ENCODE data around the gene TNFAIP8. TPM values are rescaled to one million over a fixed set of nuclear protein-coding genes. Genes with fewer than 3 reads are reported as not detected.

TNFAIP8 gene
- total RNA-seq, 1 donor from 2014 or later = 117 TPM

GRCh38 chr5:119342406-119342805 is 13.4 kb upstream of the TNFAIP8 start:
- H3K36me3 Mint-ChIP-seq (ENCODE audit: low read depth) = peaks cover 26% of the 10 kb centered on the region
- no peaks in the 10 kb centered on the region for H3K27me3 Mint-ChIP-seq (ENCODE audit: low read depth)
- peaks cover 90% of the 10 kb centered on the region for H3K4me1 Mint-ChIP-seq (ENCODE audit: low read depth)
- intact Hi-C loops (cut with micrococcal nuclease) = loop anchor here (2.0 to 5.0 kb wide), 4 partner anchors 14 to 355 kb away; partner anchors contain the start of gene DTWD2
- H3K4me3 Mint-ChIP-seq (ENCODE audit: low read depth) = peak overlapping the region; percentile 46
- H3K9me3 Mint-ChIP-seq = no peaks in the 10 kb centered on the region
- H3K27ac Mint-ChIP-seq = peak overlapping the region; percentile 98
- no peak for DNase-seq (ENCODE audit: low spot score)

GRCh38 chr5:119343052-119343451 is 12.8 kb upstream of the TNFAIP8 start:
- Mint-ChIP-seq H3K4me1 (ENCODE audit: low read depth) (peaks cover 90% of the 10 kb centered on the region), H3K9me3 (no peaks in the 10 kb centered on the region), H3K36me3 (ENCODE audit: low read depth) (peaks cover 31% of the 10 kb centered on the region), H3K4me3 (ENCODE audit: low read depth) (peak overlapping the region; percentile 51), H3K27ac (peak overlapping the region; percentile 98), H3K27me3 (ENCODE audit: low read depth) (no peaks in the 10 kb centered on the region)
- no peak for DNase-seq (ENCODE audit: low spot score)
- intact Hi-C loops (cut with micrococcal nuclease) = loop anchor here (1.0 to 5.0 kb wide), 5 partner anchors 14 to 356 kb away; partner anchors contain the start of gene DTWD2

GRCh38 chr5:119343766-119344165 is 12.1 kb upstream of the TNFAIP8 start:
- Mint-ChIP-seq H3K4me1 (ENCODE audit: low read depth) (peaks cover 87% of the 10 kb centered on the region), H3K27ac (peak overlapping the region; percentile 94), H3K4me3 (ENCODE audit: low read depth) (peak overlapping the region; percentile 56), H3K36me3 (ENCODE audit: low read depth) (peaks cover 36% of the 10 kb centered on the region), H3K9me3 (no peaks in the 10 kb centered on the region), H3K27me3 (ENCODE audit: low read depth) (no peaks in the 10 kb centered on the region)
- no peak for DNase-seq (ENCODE audit: low spot score)
- intact Hi-C loops (cut with micrococcal nuclease) = loop anchor here (1.0 to 5.0 kb wide), 6 partner anchors 12 to 356 kb away; partner anchors contain the start of gene DTWD2

- no peak for DNase-seq (ENCODE audit: low spot score)
- peaks cover 87% of the 10 kb centered on the region for H3K4me1 Mint-ChIP-seq (ENCODE audit: low read depth)
- H3K9me3 Mint-ChIP-seq = no peaks in the 10 kb centered on the region
- intact Hi-C loops (cut with micrococcal nuclease) = loop anchor here (1.0 to 5.0 kb wide), 4 partner anchors 11 to 357 kb away; partner anchors contain the start of gene DTWD2
- peaks cover 41% of the 10 kb centered on the region for H3K36me3 Mint-ChIP-seq (ENCODE audit: low read depth)
- no peaks in the 10 kb centered on the region for H3K27me3 Mint-ChIP-seq (ENCODE audit: low read depth)
- peak overlapping the region; percentile 94 for H3K27ac Mint-ChIP-seq
- H3K4me3 Mint-ChIP-seq (ENCODE audit: low read depth) = peak overlapping the region; percentile 56
Measured at GRCh38 chr5:119344231-119344630, 11.6 kb upstream of the TNFAIP8 start.

- Mint-ChIP-seq H3K27me3 (ENCODE audit: low read depth) (no peaks in the 10 kb centered on the region), H3K4me1 (ENCODE audit: low read depth) (peaks cover 79% of the 10 kb centered on the region), H3K27ac (peak overlapping the region; percentile 74), H3K9me3 (no peaks in the 10 kb centered on the region), H3K36me3 (ENCODE audit: low read depth) (peaks cover 45% of the 10 kb centered on the region), H3K4me3 (ENCODE audit: low read depth) (peak overlapping the region; percentile 37)
- no peak for DNase-seq (ENCODE audit: low spot score)
- intact Hi-C loops (cut with micrococcal nuclease) = no loop called here
Measured at GRCh38 chr5:119345861-119346260, 10.0 kb upstream of the TNFAIP8 start.

- Mint-ChIP-seq H3K4me1 (ENCODE audit: low read depth) (peaks cover 74% of the 10 kb centered on the region), H3K4me3 (ENCODE audit: low read depth) (no peak overlapping the region), H3K27me3 (ENCODE audit: low read depth) (no peaks in the 10 kb centered on the region), H3K36me3 (ENCODE audit: low read depth) (peaks cover 45% of the 10 kb centered on the region), H3K27ac (peak overlapping the region; percentile 74), H3K9me3 (no peaks in the 10 kb centered on the region)
- intact Hi-C loops (cut with micrococcal nuclease) = no loop called here
- no peak for DNase-seq (ENCODE audit: low spot score)
Measured at GRCh38 chr5:119346394-119346793, 9.4 kb upstream of the TNFAIP8 start.

GRCh38 chr5:119347574-119347973 is 8.2 kb upstream of the TNFAIP8 start:
- Mint-ChIP-seq H3K27me3 (ENCODE audit: low read depth) (no peaks in the 10 kb centered on the region), H3K9me3 (no peaks in the 10 kb centered on the region), H3K4me3 (ENCODE audit: low read depth) (no peak overlapping the region), H3K4me1 (ENCODE audit: low read depth) (peaks cover 70% of the 10 kb centered on the region), H3K27ac (peak overlapping the region; percentile 35), H3K36me3 (ENCODE audit: low read depth) (peaks cover 47% of the 10 kb centered on the region)
- DNase-seq (ENCODE audit: low spot score) = no peak
- intact Hi-C loops (cut with micrococcal nuclease) = no loop called here

- H3K9me3 Mint-ChIP-seq = no peaks in the 10 kb centered on the region
- H3K4me1 Mint-ChIP-seq (ENCODE audit: low read depth) = peaks cover 70% of the 10 kb centered on the region
- no peak overlapping the region for H3K27ac Mint-ChIP-seq
- peaks cover 50% of the 10 kb centered on the region for H3K36me3 Mint-ChIP-seq (ENCODE audit: low read depth)
- no peak for DNase-seq (ENCODE audit: low spot score)
- no peaks in the 10 kb centered on the region for H3K27me3 Mint-ChIP-seq (ENCODE audit: low read depth)
- H3K4me3 Mint-ChIP-seq (ENCODE audit: low read depth) = no peak overlapping the region
- intact Hi-C loops (cut with micrococcal nuclease) = no loop called here
Measured at GRCh38 chr5:119347991-119348390, 7.8 kb upstream of the TNFAIP8 start.

GRCh38 chr5:119353213-119353612 is 2.6 kb upstream of the TNFAIP8 start:
- H3K4me1 Mint-ChIP-seq (ENCODE audit: low read depth) = peaks cover 64% of the 10 kb centered on the region
- H3K36me3 Mint-ChIP-seq (ENCODE audit: low read depth) = peaks cover 51% of the 10 kb centered on the region
- no peaks in the 10 kb centered on the region for H3K9me3 Mint-ChIP-seq
- H3K27ac Mint-ChIP-seq = peak overlapping the region; percentile 77
- peak overlapping the region; percentile 27 for H3K4me3 Mint-ChIP-seq (ENCODE audit: low read depth)
- intact Hi-C loops (cut with micrococcal nuclease) = no loop called here
- DNase-seq (ENCODE audit: low spot score) = no peak
- H3K27me3 Mint-ChIP-seq (ENCODE audit: low read depth) = no peaks in the 10 kb centered on the region

GRCh38 chr5:119353686-119354366 is 2.0 kb upstream of the TNFAIP8 start:
- H3K4me1 Mint-ChIP-seq (ENCODE audit: low read depth) = peaks cover 67% of the 10 kb centered on the region
- no peak for DNase-seq (ENCODE audit: low spot score)
- H3K4me3 Mint-ChIP-seq (ENCODE audit: low read depth) = peak overlapping the region; percentile 58
- H3K9me3 Mint-ChIP-seq = no peaks in the 10 kb centered on the region
- H3K36me3 Mint-ChIP-seq (ENCODE audit: low read depth) = peaks cover 53% of the 10 kb centered on the region
- H3K27me3 Mint-ChIP-seq (ENCODE audit: low read depth) = no peaks in the 10 kb centered on the region
- H3K27ac Mint-ChIP-seq = peak overlapping the region; percentile 77
- intact Hi-C loops (cut with micrococcal nuclease) = loop anchor here (2.0 kb wide), 2 partner anchors 13 to 21 kb away; no protein-coding TSS in a partner anchor

- Mint-ChIP-seq H3K36me3 (ENCODE audit: low read depth) (peaks cover 56% of the 10 kb centered on the region), H3K4me1 (ENCODE audit: low read depth) (peaks cover 71% of the 10 kb centered on the region)
- intact Hi-C loops (cut with micrococcal nuclease) = loop anchor here (1.0 to 2.0 kb wide), 5 partner anchors 10 to 43 kb away; no protein-coding TSS in a partner anchor
Measured at GRCh38 chr5:119354537-119355243, 1.1 kb upstream of the TNFAIP8 start.

GRCh38 chr5:119355244-119355638 is 578 bp upstream of the TNFAIP8 start:
- Mint-ChIP-seq H3K36me3 (ENCODE audit: low read depth) (peaks cover 60% of the 10 kb centered on the region), H3K27me3 (ENCODE audit: low read depth) (no peaks in the 10 kb centered on the region), H3K4me3 (ENCODE audit: low read depth) (peak overlapping the region; percentile 99), H3K9me3 (no peaks in the 10 kb centered on the region), H3K4me1 (ENCODE audit: low read depth) (peaks cover 75% of the 10 kb centered on the region), H3K27ac (peak overlapping the region; percentile 93)
- no peak for DNase-seq (ENCODE audit: low spot score)
- intact Hi-C loops (cut with micrococcal nuclease) = loop anchor here (1.0 to 2.0 kb wide), 5 partner anchors 11 to 42 kb away; no protein-coding TSS in a partner anchor

More at GRCh38 chr5:119354537-119355243, 1.1 kb upstream of the TNFAIP8 start:
- no peaks in the 10 kb centered on the region for H3K27me3 Mint-ChIP-seq (ENCODE audit: low read depth)
- DNase-seq (ENCODE audit: low spot score) = no peak
- H3K27ac Mint-ChIP-seq = peak overlapping the region; percentile 93
- H3K9me3 Mint-ChIP-seq = no peaks in the 10 kb centered on the region
- H3K4me3 Mint-ChIP-seq (ENCODE audit: low read depth) = peak overlapping the region; percentile 99
